Suppressor macrophage treated with lipopolysaccharide for 1 hour (primary cell): Measurements from ENCODE around the gene CFAP77.
A peak's percentile ranks its signal among the peaks of the same experiment; 100 is the strongest.
"Not testable (repeated sequence)": the region's sequence is repeated elsewhere in the genome, so short reads cannot be mapped to it uniquely, and the experiment has no call there.

Source experiments
- DNase-seq, 3 donors: peaks; one replicate each; pipeline ENCODE4 v3.0.0-alpha.2; 2020 to 2022

Gene CFAP77

DNA sequence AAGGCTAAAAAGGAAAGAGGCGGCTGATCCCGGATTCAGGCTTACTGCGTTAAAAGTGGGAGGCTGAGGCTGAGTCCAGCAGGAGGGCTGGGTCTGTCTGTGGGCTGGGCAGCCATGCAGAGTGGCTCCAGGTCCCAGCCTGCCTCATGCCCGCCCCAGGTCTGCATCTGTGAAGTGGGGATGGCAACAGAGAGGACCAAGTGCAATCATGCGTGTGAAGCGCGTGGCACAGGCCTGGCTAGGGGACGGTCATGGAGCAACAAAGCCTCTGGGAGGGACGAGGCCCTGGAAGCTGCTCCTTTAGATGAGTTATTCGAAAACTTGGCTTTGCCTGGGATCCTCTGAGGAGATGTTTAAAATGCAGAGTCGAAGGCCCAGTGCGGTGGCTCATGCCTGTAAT is 142.0 kb downstream of the CFAP77 start:
- no peak for DNase-seq

DNA sequence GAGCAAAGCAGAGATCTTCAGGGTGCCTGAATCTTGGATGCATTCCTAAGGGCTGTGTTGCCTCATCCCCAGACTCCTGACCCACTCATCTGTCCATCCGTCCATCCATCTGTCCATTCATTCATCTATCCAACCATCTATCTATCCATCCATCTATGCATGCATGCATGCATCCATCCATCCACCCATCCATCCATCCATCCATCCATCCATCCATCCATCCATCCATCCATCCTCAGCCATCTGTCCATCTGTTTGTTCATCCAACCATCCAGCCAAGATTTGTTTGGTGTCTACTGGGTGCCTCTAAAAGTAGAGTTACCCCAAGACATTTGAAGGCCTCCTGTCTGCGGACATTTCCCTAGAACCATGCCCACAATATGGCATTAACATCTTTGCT is 144.7 kb downstream of the CFAP77 start:
- no peak for DNase-seq

DNA sequence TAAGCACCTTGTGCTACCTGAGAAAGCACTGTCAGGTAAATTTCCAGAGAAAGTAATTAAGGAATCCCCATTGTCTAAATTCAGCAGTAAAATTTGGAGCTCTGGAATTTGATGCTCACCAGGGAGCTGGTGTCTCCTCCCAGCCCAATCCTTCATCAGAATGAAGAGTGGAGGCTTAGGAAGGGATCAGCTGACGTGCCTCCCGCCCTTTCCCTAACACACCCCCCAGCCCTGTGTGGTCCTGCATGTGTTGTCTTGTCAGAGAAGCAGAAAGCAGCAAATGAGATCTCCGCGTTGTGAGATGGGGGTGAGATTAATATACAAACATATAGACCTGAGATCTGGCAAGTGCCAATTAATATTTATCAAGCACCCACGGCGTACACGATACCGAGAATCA is 145.5 kb downstream of the CFAP77 start:
- DNase-seq: no peak

- no peak for DNase-seq
These were observed 146.2 kb downstream of the CFAP77 start for GRCh38 chr9:132556235-132556634.

DNA sequence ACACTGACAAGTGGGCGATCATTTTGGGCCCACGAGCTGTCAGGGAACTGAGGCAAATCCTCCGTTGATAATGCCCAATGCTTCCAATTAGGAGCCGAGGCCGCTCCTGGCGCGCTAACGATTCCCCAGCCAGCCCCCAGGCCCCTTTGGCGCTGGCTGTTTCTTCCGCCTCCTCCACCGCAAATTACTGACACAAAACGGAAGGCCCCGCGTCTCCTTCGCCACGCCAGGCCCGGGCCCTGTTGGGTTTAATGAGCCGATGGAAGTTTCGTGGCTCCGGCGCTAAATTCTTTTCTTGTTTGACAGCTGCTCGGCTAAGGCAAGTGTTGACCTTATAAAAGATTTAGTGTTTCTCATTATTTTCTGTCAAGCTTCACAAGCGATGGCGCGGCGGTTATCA is 146.7 kb downstream of the CFAP77 start:
- no peak for DNase-seq

DNA sequence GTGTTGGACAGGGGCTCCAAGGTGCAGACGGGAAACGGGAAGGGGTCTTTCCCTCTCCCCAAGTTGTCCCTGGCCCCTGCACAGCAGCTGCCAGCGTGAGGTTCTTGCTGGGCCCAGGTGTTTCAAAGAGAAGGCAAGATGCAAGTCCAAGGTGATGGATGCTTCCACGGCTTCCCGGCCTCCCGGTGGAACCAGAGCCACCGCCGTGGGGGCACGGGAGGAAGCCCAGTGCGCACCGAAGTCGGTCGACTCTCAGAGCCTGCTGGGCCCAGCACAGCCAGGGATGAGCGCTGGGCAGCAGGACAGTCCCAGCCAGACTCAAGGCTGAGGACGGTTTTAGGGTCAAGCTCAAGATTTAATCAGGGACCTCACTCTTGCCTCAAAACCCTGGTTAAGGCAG is 147.1 kb downstream of the CFAP77 start:
- DNase-seq: no peak

- DNase-seq: no peak
These were observed 149.7 kb downstream of the CFAP77 start for GRCh38 chr9:132559711-132560110.

GRCh38 chr9:132560616-132561202 is 150.7 kb downstream of the CFAP77 start:
- DNase-seq: no peak

GRCh38 chr9:132562306-132562573 is 152.2 kb downstream of the CFAP77 start:
- peak in 1 of 3 donors; percentile 28 for DNase-seq

DNA sequence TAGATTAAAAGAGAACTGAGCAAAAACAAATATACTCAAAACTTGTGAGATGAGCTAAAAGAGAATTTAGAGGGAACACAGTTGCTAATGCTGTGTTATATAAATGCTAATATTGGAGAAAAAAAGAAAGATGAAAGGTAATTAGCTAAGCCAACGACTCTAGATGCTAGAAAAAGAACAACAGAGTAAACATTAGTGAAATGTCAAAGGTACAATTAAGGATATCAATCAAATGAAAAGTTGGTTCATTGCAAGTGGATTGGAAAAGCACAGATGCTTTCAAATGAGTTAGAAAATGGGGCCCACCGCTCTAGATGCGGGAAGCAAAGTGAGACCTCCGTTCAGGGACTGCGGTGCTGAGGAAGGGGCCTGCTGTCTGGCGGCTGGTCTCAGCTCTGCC is 154.5 kb downstream of the CFAP77 start:
- no peak for DNase-seq

GRCh38 chr9:132568787-132569186 is 158.8 kb downstream of the CFAP77 start:
- not testable (repeated sequence) for DNase-seq

DNA sequence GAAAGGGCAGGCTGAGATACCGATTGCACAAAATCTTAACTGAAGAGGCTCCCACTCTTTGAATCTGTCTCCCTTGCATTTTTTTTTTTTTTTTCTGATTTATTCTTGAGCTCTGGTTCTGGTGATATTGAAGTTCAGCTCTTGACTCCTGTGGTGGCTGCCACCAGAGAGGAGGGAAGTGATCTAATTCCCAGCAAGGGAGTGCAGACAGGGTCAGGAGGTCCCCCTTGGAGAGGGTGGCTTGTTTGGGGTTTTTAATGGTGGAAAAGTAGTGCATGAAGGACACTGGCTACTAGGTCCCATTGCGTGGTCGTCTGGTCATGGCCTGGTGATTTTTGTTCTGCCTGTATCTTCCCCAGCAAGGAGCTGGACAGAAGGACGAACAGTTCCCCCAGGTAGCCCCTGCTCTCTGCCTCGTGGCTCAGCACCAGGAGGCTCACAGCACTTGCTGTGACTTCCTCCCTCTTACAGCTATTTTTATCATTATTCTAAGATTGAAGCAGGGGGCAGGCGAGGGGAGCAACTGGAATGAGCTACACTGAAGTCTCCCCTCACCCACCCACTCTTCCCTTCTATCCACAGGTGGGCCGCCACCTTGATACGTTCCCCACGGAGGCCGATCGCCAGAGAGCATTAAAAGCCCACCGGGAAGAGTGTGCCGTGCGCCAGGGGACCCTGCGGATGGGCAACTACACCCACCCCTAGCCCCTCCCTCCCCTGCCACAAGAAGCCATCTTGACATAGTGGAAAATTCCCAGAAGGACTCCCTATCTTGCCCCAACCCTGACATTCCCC is 162.0 kb downstream of the CFAP77 start:
- DNase-seq: no peak

DNA sequence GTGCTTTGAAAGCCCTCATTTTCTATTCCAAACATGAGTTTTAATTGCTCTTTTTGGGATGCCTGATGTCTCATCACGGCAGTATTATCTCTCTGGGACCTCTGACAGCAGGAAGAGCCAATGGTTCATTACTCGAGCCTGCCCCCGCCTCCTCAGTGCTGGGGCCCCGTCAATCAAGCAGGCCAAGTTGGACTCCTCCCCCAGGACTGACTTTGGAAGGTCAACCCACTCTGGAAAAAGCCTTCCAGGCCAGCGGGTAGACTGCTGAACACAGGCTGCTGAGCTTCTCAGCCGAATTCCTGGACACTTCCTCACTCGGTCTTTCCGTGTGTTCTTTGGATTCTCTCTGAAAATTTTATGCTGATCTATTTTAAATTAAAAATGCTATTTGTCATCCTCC is 162.9 kb downstream of the CFAP77 start:
- no peak for DNase-seq

GRCh38 chr9:132575005-132575609 is 165.1 kb downstream of the CFAP77 start:
- DNase-seq: peak; percentile 71 to 83 (median 79)

- no peak for DNase-seq
These were observed 165.8 kb downstream of the CFAP77 start for GRCh38 chr9:132575811-132576210.

- DNase-seq: no peak
These were observed 167.1 kb downstream of the CFAP77 start for GRCh38 chr9:132577119-132577518.

DNA sequence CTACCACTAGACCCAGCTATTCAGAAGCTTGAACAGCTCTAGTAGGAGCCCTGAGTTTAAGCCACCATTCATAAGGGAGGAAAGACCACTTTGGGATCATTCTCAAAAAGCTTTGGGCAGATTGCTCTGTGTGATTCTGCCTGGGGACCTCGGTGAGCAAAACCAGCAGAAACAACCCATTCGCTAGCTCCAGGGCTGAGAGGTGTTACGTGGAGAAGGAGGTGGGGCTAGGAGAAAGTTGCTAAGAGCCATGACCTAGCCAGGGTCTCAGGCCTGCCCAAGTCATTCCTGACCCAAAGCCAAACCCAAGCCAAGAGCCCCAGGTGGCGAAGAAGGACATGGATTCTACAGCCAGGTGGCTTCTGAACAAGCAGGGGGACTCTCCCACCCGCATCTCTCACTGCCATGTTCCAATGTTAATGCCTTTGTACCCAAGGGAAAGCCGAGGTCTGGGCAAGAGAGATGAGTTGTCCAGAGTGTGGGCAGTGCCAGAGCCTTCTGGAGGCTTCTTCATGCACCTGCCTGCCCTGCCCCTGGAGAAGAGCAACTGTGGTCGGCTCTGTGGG is 168.4 kb downstream of the CFAP77 start:
- no peak for DNase-seq

- DNase-seq: no peak
These were observed 169.4 kb downstream of the CFAP77 start for GRCh38 chr9:132579427-132579798.

DNA sequence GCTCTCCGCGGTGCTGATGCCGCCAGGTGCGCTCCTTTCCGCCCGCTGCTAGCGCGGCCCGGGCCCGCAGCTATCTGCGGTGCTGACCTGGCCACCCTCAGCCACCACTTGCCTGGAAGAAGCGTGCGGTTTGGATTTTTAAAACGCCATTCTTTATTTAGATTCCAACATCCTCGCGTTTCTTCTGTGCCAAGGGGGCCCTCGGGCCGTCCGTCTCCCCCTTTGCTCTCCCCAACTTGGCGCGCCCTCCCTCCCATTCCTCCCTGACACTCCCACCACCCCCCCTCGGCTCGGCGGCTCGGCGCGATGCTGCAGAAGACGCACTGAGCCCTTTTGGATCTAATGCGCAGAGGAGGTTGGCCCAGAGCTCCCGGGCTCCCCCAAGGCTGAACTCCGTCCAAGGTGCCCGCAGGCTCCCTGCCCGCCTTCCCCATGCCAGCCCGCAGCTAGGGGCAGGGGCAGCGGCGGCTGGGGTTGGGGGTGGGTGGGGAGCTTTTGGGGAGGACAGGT is 172.3 kb downstream of the CFAP77 start, which contains the start of gene BARHL1:
BARHL1 (plus strand) TSS at position 331 of the 510 bp plus-strand sequence. CDS start 192 bp downstream, outside the sequence.
- no peak for DNase-seq

DNA sequence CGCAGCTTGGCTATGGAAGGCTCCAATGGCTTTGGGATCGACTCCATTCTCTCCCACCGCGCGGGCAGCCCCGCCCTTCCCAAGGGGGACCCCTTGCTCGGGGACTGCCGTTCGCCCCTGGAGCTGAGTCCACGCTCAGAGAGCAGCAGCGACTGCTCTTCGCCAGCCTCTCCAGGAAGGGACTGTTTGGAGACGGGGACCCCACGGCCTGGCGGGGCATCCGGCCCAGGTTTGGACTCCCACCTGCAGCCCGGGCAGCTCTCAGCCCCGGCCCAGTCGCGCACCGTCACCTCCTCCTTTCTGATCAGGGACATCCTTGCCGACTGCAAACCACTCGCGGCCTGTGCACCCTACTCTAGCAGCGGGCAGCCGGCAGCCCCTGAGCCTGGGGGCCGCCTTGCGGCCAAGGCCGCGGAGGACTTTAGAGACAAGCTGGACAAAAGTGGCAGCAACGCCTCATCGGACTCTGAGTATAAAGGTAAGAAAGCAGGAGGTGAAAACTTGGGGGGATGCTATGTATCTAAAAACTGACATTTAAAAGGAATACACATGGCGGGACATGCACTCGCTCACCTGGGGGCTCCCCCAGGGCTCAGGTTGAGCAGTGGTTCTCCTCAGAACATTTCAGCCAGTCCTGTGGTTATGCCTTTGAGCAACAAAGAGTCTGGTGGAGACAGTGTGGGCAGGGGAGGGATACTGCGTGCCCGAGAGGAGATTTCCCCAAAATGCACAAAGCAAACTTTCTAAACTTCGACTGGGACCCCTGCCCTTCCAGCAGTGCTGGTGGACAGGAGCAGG is 173.0 kb downstream of the CFAP77 start:
- DNase-seq: no peak

DNA sequence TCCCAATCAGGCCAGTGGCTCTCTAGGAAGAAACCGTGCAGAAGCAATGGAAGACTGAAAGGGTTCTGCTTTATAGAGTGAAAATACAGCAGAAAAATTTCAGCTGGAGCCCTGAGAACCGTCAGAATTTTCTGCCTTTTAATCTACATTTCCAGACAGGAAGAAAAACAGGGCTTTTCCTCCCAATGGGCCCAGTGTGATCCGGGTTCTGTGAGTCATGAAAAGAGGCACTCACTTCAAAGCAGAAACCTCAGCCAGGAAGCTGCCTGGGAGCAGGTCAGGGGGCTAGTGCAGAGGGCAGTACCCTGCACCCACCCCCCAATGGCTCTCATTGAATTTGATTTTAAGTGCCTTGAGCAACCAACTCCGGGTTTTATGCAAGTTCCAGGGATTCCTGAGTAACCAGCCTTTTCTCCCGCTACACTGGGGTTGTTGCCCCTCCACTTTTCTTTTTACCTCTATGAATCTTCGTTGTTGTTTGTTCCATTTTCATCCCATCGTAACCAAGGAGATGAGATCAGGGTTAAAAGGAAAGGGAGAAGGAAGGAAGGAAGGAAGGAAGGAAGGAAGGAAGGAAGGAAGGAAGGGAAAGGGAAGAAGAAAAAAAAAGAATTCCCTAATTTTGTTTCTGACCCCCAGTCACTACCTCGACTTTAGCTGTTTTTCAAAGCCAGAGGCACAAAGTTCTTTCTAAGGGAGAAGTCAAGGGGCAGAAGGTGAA is 173.7 kb downstream of the CFAP77 start:
- DNase-seq: no peak
